Measurements from ENCODE around the gene HDAC4.

Gene HDAC4

DNA sequence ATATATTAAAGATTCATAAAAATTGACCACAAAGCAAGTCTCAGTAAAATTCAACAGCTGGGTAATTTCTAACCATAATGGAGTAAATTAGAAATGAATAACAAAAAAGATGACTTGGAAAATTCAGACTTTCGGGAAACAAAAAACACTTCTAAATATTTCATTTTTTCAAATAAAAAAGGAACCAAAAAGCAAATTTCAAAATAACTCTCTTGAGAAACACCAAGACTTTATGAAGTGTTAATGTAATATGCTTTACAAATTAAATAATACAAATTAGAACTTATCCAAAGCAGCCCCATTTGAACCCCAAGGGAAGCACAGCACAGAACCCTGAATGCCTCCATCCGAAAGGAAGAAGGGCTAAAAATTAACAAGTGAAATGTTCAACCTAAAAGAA lies 175.9 kb downstream of the HDAC4 start:
- TF ChIP-seq ZBTB7A (IDR thresholded peaks at IDR 0.05; ENCODE audit: low read depth) (no peak), TEAD4 (IDR thresholded peaks at IDR 0.05) (no peak), EP300 (IDR thresholded peaks at IDR 0.05; ENCODE audit: borderline replicate concordance) (no peak), FOXM1 (IDR thresholded peaks at IDR 0.05; ENCODE audit: borderline replicate concordance, low read depth) (no peak), TAF1 (IDR thresholded peaks at IDR 0.05; ENCODE audit: low read depth) (no peak), CREB1 (IDR thresholded peaks at IDR 0.05; ENCODE audit: low read depth) (no peak), YY1 (IDR thresholded peaks at IDR 0.05; ENCODE audit: low read depth) (no peak), CEBPB (IDR thresholded peaks at IDR 0.05) (no peak), NFIC (IDR thresholded peaks at IDR 0.05) (no peak), EGR1 (IDR thresholded peaks at IDR 0.05) (no peak), RAD21 (IDR thresholded peaks at IDR 0.05; ENCODE audit: low read depth) (no peak)
- TF ChIP-seq, protein P1, sequence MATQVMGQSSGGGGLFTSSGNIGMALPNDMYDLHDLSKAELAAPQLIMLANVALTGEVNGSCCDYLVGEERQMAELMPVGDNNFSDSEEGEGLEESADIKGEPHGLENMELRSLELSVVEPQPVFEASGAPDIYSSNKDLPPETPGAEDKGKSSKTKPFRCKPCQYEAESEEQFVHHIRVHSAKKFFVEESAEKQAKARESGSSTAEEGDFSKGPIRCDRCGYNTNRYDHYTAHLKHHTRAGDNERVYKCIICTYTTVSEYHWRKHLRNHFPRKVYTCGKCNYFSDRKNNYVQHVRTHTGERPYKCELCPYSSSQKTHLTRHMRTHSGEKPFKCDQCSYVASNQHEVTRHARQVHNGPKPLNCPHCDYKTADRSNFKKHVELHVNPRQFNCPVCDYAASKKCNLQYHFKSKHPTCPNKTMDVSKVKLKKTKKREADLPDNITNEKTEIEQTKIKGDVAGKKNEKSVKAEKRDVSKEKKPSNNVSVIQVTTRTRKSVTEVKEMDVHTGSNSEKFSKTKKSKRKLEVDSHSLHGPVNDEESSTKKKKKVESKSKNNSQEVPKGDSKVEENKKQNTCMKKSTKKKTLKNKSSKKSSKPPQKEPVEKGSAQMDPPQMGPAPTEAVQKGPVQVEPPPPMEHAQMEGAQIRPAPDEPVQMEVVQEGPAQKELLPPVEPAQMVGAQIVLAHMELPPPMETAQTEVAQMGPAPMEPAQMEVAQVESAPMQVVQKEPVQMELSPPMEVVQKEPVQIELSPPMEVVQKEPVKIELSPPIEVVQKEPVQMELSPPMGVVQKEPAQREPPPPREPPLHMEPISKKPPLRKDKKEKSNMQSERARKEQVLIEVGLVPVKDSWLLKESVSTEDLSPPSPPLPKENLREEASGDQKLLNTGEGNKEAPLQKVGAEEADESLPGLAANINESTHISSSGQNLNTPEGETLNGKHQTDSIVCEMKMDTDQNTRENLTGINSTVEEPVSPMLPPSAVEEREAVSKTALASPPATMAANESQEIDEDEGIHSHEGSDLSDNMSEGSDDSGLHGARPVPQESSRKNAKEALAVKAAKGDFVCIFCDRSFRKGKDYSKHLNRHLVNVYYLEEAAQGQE (IDR thresholded peaks at IDR 0.05; ENCODE audit: low read depth), result no peak

DNA sequence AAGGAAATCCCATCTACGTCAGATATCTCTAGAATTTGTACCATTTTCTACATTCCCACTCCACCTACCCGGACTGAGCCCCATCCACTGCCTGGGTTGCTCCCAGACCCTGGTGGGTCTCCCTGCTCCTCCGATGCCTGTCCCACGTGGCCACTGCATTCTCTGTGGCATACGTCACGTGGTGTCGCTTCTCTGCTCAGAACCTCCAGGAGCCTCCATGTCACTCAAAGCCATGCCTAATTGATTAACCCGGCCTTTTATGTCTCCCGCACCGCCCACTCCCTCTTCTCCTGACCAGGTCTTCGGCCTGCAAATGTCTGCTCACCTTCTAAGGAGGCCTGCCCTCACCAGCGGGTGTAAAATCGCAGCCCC lies 176.6 kb downstream of the HDAC4 start:
- no peak for TF ChIP-seq NFIC (IDR thresholded peaks at IDR 0.05)

DNA sequence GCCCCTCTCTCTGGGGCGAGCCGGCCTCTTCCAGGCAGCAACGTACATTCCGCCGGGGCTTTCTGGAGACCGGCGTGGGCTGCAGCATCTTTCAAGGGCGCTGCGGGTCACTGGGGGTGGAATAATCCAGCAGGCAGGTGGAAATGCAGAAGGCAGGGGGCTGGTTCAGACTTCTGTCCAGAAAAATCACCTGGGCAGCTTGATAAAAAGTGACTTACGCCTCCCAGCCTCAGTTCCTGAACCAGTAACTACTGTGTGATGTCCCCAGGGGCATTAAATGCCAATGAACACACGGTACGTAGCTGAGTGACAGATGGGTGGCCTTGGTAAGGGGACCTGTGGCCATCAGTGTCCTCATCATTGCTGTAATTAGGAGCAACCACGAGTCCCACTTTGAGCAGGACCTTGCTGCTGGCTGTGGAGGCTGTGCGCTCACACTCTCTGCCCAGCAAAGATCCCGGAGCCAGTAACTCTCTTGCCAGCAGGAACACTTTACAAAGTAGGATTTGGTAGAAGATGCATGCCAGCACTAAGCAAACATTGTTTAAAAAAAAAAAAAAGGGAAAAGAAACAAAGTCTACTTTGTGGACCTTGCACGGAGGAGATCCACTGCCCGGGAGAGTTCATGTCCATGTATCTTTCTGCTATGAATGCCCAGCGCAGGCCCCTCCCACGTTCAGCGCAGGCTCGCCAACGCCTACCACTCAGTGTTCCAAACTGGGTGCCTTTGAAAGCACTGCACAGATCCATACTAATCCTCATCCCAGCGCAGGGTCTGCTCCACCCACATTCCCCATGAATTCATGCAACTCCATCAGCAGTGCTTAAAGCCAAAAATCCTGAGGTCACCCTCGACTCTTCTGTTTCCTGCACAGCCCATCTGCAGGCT lies 177.3 kb downstream of the HDAC4 start:
- TF ChIP-seq YY1 (IDR thresholded peaks at IDR 0.05; ENCODE audit: low read depth), result no peak
- TF ChIP-seq TEAD4 (IDR thresholded peaks at IDR 0.05), result no peak
- no peak for TF ChIP-seq EGR1 (IDR thresholded peaks at IDR 0.05)
- TF ChIP-seq TAF1 (IDR thresholded peaks at IDR 0.05; ENCODE audit: low read depth), result no peak
- no peak for TF ChIP-seq FOXM1 (IDR thresholded peaks at IDR 0.05; ENCODE audit: borderline replicate concordance, low read depth)
- no peak for TF ChIP-seq RAD21 (IDR thresholded peaks at IDR 0.05; ENCODE audit: low read depth)
- no peak for TF ChIP-seq CREB1 (IDR thresholded peaks at IDR 0.05; ENCODE audit: low read depth)
- TF ChIP-seq, protein P2, sequence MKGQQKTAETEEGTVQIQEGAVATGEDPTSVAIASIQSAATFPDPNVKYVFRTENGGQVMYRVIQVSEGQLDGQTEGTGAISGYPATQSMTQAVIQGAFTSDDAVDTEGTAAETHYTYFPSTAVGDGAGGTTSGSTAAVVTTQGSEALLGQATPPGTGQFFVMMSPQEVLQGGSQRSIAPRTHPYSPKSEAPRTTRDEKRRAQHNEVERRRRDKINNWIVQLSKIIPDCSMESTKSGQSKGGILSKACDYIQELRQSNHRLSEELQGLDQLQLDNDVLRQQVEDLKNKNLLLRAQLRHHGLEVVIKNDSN (IDR thresholded peaks at IDR 0.05), result no peak
- no peak for TF ChIP-seq EP300 (IDR thresholded peaks at IDR 0.05; ENCODE audit: borderline replicate concordance)
- no peak for TF ChIP-seq CEBPB (IDR thresholded peaks at IDR 0.05)
- no peak for TF ChIP-seq TCF12 (IDR thresholded peaks at IDR 0.05; ENCODE audit: low read depth)
- TF ChIP-seq, protein P1 (IDR thresholded peaks at IDR 0.05; ENCODE audit: low read depth), result no peak
- TF ChIP-seq, protein P3, sequence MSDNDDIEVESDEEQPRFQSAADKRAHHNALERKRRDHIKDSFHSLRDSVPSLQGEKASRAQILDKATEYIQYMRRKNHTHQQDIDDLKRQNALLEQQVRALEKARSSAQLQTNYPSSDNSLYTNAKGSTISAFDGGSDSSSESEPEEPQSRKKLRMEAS (IDR thresholded peaks at IDR 0.05), result no peak
- TF ChIP-seq NFIC (IDR thresholded peaks at IDR 0.05), result no peak
- TF ChIP-seq ZBTB7A (IDR thresholded peaks at IDR 0.05; ENCODE audit: low read depth), result no peak

DNA sequence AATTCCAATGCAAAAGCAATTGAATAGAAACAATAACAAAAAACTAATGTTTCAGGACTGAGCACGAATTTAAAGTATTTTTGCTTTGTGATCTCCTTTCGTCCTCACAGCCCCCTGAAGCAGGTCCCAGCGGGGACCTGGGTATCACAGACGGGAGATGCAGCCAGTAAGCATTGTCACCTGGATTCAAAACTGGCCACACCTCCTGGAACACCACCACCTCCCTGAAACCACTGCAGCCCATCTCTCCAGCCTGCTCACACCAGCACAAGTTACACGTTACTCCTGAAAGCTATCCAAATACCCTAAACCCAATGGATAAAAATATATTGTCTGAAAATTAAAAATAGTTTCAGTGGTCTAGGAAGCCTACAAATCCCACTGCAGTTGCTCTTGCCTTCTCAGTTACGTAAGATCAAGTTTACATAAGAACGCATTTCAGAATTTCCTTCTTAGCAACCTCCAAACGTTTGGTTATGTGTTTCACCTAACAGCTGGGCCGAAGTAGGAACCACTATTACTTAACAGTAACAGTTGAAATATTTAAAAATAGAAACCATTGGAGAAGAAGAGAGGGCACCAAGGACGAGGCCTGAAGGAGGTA lies 178.0 kb downstream of the HDAC4 start:
- TF ChIP-seq, protein P1 (IDR thresholded peaks at IDR 0.05; ENCODE audit: low read depth), result no peak
- TF ChIP-seq, protein P2 (IDR thresholded peaks at IDR 0.05), result no peak

DNA sequence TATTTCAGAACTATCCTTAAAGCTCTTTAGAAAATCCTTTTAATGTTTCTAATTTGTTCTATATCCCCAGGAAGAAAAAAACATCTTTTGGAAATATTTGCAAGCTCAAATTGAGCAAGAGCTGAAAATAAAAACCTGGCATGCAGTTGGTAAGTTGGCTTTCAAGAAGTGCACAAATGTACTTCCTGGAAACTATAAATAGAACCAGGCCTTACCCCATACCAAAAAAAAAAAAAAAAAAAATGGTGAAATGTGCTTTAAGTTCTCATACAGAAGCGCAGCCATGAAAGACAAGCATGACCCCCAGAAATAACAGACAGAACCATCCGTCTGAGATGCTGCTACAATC lies 178.5 kb downstream of the HDAC4 start:
- TF ChIP-seq, protein P2 (IDR thresholded peaks at IDR 0.05), result no peak
- no peak for TF ChIP-seq CREB1 (IDR thresholded peaks at IDR 0.05; ENCODE audit: low read depth)

Measured in Ishikawa (cell line).